ENCODE data around the gene GOLIM4.

DNA sequence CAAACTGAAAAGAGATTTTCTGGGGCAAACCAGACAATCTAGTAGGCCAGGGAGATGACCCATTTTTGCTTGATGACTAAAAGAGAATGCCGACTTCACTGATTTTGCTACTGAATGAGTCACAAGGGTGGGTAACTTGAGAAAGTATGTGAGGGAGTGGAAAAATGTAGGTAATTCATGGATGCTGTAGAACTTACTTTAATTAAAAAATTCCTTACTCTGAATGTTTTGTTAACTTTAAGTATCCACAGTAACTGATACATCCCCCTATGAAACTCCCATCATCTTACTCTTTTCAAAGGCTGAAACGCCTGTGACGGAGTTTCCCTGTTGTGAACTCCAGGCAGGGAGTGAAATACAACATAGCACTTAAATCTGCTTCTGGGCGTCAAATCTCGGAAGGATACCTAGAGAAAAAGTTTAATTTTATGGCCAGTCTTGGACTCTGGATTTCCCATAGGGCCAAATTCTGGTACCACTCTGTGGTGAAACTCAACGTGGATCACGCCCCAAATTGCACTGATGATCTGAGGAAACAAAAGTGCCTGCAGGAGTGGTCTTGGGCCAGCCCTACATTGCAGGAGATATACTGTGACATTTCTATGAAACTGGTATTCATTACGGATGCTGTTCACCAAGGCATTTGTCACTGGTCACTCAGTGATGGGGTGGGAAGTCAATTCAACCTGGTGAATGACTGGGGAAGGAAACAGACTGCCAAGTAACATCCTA is 24.0 kb downstream of the GOLIM4 start:
- TF ChIP-seq CTCF (IDR thresholded peaks at IDR 0.05): no peak
- no peak for TF ChIP-seq POLR2A (IDR thresholded peaks at IDR 0.05)

All from esophagus squamous epithelium (tissue), 4 donors.